Stimulated activated CD4-positive, alpha-beta T cell treated with anti-CD3 and anti-CD28 coated beads, Interleukin-4, amount 100 ng/mL, for 24 hours (primary cell): ENCODE measurements around the gene IL11RA.

ENCODE experiments used
- DNase-seq: peaks from one replicate; pipeline ENCODE4 v3.0.0-alpha.2; 2020

Gene IL11RA

DNA sequence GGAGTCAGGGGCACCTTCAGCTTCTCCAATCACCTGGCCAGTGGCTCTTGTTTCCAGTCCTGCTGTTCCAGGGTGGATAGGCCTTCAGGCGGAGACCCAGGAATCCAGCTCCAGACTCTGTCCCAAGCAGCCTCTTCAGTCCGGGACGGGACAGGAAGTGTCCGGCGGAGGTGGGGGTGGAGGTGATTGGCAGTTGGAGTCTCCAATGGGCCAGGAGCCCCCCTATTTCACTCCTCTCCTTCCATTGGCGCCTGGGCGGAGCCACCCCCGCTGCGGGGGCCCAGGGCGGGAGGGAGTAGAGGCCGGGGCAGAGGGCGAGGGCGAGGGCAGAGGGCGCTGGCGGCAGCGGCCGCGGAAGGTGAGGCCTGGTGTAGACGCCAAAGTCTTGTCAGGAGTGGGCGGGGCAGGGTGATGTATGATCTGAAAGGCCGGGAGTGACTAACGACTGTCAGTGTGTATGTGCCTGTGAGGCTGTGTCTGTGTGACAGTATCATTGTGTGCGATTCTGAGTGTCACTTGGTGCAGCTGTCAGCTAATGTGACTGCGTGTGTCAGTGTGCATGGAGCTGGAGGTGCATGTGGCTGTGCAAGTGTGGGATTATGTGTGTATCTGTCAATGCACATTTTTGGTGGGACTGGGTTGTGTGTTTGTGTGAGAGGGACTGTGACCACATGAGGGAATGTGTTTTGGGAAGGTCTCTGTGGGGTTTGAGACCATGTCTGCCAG lies at the start of gene IL11RA:
IL11RA (plus strand) TSS at position 310 of the 726 bp plus-strand sequence. CDS start 3,033 bp downstream, outside the sequence.
- peak; percentile 65 for DNase-seq

- peak; percentile 88 for DNase-seq
These were observed 48.3 kb upstream of the IL11RA start for GRCh38 chr9:34603610-34604231.

- no peak for DNase-seq
These were observed 45.8 kb upstream of the IL11RA start for GRCh38 chr9:34606190-34606589.

GRCh38 chr9:34606905-34607304 lies 45.1 kb upstream of the IL11RA start:
- DNase-seq: no peak

DNA sequence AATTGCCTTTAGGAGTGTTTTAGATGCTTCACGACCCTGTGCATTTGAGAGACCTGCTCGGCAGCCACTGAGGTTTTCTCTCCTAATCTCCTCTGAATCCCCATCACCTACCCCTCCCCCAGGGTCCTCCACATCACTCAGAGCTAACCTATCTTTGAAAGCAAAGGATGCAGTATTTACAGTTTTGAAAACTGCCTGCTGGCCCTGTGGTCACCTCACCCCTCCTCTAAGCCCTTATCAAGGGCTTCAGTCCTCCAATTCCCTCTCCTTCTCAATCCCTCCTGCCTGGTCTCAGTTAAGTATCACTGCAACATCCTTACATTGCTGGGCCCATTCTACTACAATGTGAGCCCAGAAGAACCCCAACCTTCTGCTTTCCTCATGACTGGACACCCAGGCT lies 44.7 kb upstream of the IL11RA start:
- DNase-seq: no peak

- DNase-seq: no peak
These were observed 41.4 kb upstream of the IL11RA start for GRCh38 chr9:34610434-34611206.

- no peak for DNase-seq
These were observed 40.7 kb upstream of the IL11RA start for GRCh38 chr9:34611251-34611810.

- DNase-seq: peak; percentile 79
These were observed 39.9 kb upstream of the IL11RA start, which contains the start of gene RPP25L for GRCh38 chr9:34611811-34612787. Gene RPP25L (minus strand): TSS chr9:34612097. CDS start chr9:34611296, 801 bp downstream.

DNA sequence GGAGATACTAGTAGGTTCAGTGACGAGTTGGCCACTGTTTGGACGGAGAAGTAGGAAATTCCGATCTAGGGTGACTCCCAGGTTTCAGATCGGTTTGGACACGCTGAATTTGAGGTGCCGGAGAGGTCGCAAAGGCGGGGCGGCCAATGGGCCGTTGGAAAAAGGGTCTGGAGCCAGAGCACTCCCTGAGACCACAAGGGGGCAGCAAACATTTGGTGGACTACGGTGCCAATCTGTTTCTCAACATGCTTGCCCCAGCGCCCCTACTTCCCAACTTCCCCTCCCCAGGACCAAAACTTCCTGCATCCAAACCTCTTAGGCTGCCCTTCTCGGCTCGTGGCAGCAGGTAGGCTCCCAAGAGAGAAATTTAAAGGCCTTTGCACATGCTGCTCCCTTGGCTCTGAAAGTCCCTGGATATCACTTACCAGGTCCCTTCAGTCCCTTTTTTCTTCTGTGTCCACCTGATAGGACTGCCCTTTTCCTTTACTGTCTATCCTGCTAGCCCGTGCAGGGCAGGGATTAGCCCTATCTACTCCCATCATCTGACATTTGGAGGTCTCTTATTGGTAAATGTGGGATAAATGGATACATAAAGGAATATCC lies 39.1 kb upstream of the IL11RA start:
- DNase-seq: peak; percentile 80

GRCh38 chr9:34615132-34615531 lies 36.9 kb upstream of the IL11RA start:
- DNase-seq: no peak

- peak; percentile 94 for DNase-seq
These were observed 31.7 kb upstream of the IL11RA start, which contains the start of gene DCTN3 for GRCh38 chr9:34620061-34620994. Gene DCTN3 (minus strand): TSS chr9:34620495. CDS start chr9:34620464, 31 bp downstream.

DNA sequence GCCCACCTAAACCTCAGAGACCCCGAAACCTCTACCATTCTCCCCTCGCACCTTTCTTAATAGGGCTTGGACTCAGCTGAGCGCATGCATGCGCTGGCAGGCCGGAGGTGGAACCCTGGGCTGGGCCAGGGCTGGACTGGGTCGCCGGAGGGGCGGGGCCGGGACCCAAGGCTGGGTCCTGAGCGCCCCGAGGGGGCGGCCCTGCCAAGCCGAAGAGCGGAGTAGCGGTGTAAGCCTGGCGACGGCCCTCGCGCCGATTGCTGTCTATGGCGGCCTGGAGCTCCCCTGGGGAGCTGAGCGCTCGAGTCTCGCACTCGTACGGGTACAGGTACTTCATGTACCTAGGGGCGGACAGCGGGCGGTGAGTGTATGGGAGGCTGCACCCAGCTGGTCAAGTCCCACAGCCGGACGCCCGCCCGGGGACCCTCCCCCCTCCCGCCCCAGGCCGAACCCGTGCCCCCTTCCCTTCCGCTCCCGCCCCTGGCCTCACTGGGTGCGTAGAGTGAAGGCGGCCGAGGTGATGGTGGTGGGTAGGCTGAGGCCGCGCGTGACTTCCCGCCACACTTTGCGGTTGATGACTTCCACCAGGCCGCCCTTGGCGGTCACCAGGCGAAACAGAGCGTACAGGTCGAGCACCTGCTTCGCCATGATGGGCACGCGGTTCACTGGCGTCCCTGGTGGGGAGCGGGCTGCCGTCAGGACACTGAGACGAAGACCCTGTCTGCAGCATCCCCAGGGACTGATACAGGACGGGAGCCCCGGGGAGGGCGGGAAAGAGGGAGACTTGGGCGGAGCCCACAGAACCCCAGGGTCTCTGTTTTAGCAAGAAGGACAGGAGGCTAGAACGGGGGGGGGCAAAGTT lies 28.4 kb upstream of the IL11RA start:
- DNase-seq: no peak

DNA sequence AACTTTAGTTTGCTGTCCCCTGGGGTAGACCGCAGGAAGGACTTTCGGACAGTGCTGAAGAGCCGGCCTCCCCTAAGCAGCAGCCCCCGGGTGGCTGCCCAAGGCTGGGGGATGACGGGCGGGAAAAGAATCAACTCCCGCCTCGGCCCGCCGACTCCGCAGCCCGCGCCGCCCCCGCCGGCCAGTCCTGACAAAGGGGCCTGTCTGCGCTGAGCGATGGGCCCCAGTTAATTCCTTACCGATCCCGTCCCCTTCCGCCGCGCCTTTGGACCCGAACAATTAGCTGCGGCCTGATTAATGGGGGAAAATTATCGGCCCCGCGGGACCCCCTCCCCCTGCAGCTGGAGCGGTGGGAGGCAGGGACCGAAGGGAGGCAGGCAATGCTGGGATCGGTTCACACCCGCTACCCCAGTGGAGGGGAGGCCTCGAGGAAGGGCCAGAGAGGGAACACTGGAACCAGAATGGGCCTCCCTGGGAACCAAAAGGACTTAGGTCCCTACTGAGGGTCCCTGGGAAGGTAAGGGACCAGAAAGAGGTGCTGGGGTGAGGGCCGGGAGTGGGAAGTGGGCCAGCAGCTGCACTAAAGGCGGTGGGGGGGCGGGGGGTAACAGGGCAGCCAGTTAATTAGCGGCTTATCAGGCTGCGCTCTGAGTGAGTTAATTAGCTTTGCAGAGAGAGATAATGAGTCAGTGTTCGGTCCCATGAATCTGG lies 27.4 kb upstream of the IL11RA start:
- no peak for DNase-seq

GRCh38 chr9:34625186-34625486 lies 26.8 kb upstream of the IL11RA start:
- DNase-seq: no peak

DNA sequence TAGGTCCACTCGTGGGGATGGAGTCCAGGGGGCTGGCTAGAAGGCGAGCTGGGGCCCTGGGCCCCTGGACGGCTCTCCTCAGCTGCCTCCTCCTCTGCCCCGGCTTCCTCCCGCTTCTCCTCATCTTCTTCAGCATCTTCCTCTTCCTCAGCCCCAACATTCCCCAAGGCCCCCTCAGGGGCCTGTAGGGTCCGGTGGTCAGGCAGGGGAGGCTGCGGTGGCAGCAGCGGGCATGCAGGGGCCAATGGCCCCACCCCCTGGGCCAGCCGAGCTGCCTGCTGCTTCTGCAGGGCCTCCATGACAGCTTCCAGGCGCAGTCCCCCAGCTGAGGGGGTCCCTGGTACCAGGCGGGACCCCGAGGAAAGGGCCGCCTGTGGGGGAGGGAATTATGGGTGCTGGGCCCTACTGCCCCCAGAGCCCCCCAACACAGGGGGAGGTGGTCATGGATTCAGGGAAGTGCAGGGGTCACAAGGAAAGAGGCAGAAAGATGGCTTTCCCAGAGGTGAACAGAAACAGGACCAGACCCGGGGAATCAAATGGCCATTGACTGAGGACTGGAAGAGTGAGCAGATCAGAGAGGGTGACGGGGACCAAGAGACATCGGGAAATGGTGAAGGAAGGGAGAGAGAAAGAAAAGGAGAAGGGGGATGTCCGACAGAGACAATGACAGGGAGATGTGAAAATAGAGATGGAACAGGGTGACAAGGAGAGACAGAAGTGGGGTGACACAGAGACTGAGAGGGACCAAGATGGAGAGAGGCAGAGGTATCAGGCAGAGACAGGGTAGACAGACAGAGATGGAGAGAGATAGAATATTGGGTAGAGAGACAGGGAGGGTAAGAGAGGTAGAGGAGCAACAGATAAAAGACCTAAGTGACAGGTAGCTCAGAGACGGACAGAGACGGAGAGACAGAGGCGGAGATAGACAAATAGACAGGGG lies 24.0 kb upstream of the IL11RA start:
- no peak for DNase-seq

DNA sequence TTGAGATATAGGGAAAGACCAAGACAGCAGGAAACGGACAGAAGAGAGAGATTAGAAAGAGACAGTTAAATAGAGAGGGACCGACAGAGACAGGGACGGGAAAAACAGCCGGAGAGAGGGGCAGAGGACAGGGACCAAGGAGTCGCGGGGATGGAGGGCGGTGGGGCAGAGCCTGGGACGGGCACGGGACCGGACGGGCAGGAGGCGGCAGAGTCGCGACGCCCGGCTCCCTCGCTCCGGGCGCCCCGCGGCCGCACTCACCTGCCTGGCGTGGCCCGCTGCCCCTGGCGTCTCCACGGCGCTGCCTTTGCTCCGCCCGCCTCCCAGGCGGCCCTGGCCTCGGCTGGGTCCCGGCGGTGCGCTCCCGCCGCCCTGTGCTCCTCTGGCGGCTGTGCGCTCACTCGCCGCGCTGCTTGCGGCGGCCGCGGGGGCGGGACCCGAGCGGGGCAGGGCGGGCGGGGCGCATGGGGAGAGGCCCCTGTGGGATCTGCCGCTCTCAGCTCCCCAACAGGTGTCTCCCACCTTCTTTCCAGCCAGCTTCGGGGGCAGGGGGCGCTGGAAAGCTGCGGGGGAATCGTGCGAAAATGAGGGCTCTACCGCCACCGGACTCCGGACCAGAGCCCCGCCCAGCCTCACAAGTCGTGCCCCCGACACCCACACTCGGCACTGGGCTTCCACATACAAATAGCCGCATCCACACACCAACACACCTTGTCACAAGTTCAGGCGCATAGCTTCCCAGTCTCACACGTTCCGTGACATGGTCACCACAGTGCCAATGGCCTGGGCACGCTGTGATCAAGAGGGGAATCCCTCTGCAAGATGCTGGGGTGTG lies 23.1 kb upstream of the IL11RA start, which contains the start of gene ARID3C:
ARID3C (minus strand) TSS at position 411 of the 835 bp plus-strand sequence. CDS start 1,052 bp downstream, outside the sequence.
- DNase-seq: peak; percentile 44

DNA sequence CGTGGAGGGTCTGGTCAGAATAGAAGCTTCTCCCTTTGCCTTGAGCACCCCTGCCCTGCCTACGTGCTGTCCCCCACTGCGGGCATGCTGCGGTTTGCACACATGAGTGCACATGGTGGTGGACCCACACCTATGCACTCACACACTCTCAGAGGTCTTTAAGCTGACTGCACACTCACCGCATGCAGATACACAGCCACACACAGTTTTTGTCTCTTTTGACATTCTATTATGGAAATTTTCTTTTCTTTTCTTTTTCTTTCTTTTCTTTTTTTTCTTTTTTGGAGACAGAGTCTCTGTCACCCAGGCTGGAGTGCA lies 22.5 kb upstream of the IL11RA start:
- DNase-seq: no peak
